WTC11 (cell line): ENCODE results near the gene TEX36. TPM values are rescaled to one million over a fixed set of nuclear protein-coding genes. Genes with fewer than 3 reads are reported as not detected.

Source experiments
- ATAC-seq: fragments of 200-7000 bp; cut with Tn5 transposase; 2 replicates; pipeline ENCODE4 v1.10.0; 2021; ENCODE audit warnings: mild to moderate bottlenecking, moderate library complexity
- CTCF ChIA-PET: fragments of 300-600 bp; sonication (Branson Sonifier 250); formaldehyde crosslinking; loops from one replicate; lab custom pipeline; 2021; ENCODE audit warnings: antibody characterized with exemption; lab: Charles Lee
- POLR2A ChIA-PET: fragments of 350-600 bp; sonication (Branson Sonifier 250); formaldehyde crosslinking; loops from one replicate; lab custom pipeline; 2021; ENCODE audit warnings: antibody characterized with exemption; lab: Charles Lee
- DNase-seq: peaks from one replicate; pipeline ENCODE4 v3.0.0; 2021; ENCODE audit warnings: low spot score
- H3K27ac Mint-ChIP-seq: 2 replicates; pipeline ENCODE4 v1.8.0; 2021; ENCODE audit warnings: mixed read lengths
- H3K27me3 Mint-ChIP-seq: 2 replicates; pipeline ENCODE4 v1.8.0; 2021; ENCODE audit warnings: low read depth, mild to moderate bottlenecking, moderate library complexity, mixed read lengths
- H3K36me3 Mint-ChIP-seq: 2 replicates; pipeline ENCODE4 v1.8.0; 2021; ENCODE audit warnings: mixed read lengths
- H3K4me1 Mint-ChIP-seq: 2 replicates; pipeline ENCODE4 v1.8.0; 2022; ENCODE audit warnings: mixed read lengths
- H3K4me3 Mint-ChIP-seq: 2 replicates; pipeline ENCODE4 v1.8.0; 2021; ENCODE audit warnings: mild to moderate bottlenecking, moderate library complexity, mixed read lengths
- H3K9me3 Mint-ChIP-seq: 2 replicates; pipeline ENCODE4 v1.8.0; 2021; ENCODE audit warnings: mixed read lengths
- ATF1 ChIP-seq: sonication (generic); formaldehyde crosslinking; IDR thresholded peaks from 2 replicates; pipeline ENCODE4 v1.8.1; 2023; ENCODE audit warnings: mild to moderate bottlenecking, moderate library complexity, missing genetic modification reagents
- CREB1 ChIP-seq: sonication (generic); formaldehyde crosslinking; IDR thresholded peaks from 2 replicates; pipeline ENCODE4 v1.8.0; 2023; ENCODE audit warnings: mild to moderate bottlenecking, missing genetic modification reagents
- ESRRA ChIP-seq: sonication (generic); formaldehyde crosslinking; IDR thresholded peaks from 2 replicates; pipeline ENCODE4 v1.8.1; 2022; ENCODE audit warnings: mild to moderate bottlenecking, missing genetic modification reagents, borderline replicate concordance
- GABPB1 ChIP-seq: sonication (generic); formaldehyde crosslinking; IDR thresholded peaks from 2 replicates; pipeline ENCODE4 v1.8.1; 2023; ENCODE audit warnings: mild to moderate bottlenecking, missing genetic modification reagents
- HMGA2 ChIP-seq: fragments of 250-450 bp; sonication (Bioruptor Pico); IDR thresholded peaks from 2 replicates; pipeline ENCODE4 v1.4.0; 2021; ENCODE audit warnings: mild to moderate bottlenecking, moderate library complexity
- JAZF1 ChIP-seq: fragments of 250-450 bp; sonication (Bioruptor Pico); IDR thresholded peaks from 2 replicates; pipeline ENCODE4 v1.9.0; 2021; ENCODE audit warnings: moderate library complexity, mild to moderate bottlenecking, inconsistent platforms
- JUN ChIP-seq: sonication (generic); formaldehyde crosslinking; IDR thresholded peaks from 2 replicates; pipeline ENCODE4 v1.8.0; 2023; ENCODE audit warnings: mild to moderate bottlenecking, missing genetic modification reagents
- KAT7 ChIP-seq: sonication (generic); formaldehyde crosslinking; IDR thresholded peaks from 2 replicates; pipeline ENCODE4 v1.8.1; 2023; ENCODE audit warnings: missing genetic modification reagents, mild to moderate bottlenecking, borderline replicate concordance
- PRRX2 ChIP-seq: fragments of 250-450 bp; sonication (Bioruptor Pico); IDR thresholded peaks from 2 replicates; pipeline ENCODE4 v1.8.0; 2021; ENCODE audit warnings: mild to moderate bottlenecking
- SMAD4 ChIP-seq: sonication (generic); formaldehyde crosslinking; IDR thresholded peaks from 2 replicates; pipeline ENCODE4 v1.8.0; 2022; ENCODE audit warnings: mild to moderate bottlenecking, missing genetic modification reagents
- SP1 ChIP-seq: sonication (generic); formaldehyde crosslinking; conservative IDR thresholded peaks from 2 replicates; pipeline ENCODE4 v1.8.1; 2022; ENCODE audit warnings: missing genetic modification reagents
- TP53 ChIP-seq: sonication (generic); formaldehyde crosslinking; IDR thresholded peaks from 2 replicates; pipeline ENCODE4 v1.8.1; 2023; ENCODE audit warnings: mild to moderate bottlenecking, missing genetic modification reagents
- ZNF138 ChIP-seq: sonication (generic); formaldehyde crosslinking; conservative IDR thresholded peaks from 2 replicates; pipeline ENCODE4 v1.8.1; 2022; ENCODE audit warnings: mild to moderate bottlenecking, moderate library complexity, missing genetic modification reagents
- ZNF219 ChIP-seq: sonication (generic); formaldehyde crosslinking; IDR thresholded peaks from 2 replicates; pipeline ENCODE4 v1.8.0; 2023; ENCODE audit warnings: missing genetic modification reagents, mild to moderate bottlenecking, borderline replicate concordance
- ZNF396 ChIP-seq: fragments of 250-450 bp; sonication (Bioruptor Pico); IDR thresholded peaks from 2 replicates; pipeline ENCODE4 v1.8.0; 2021; ENCODE audit warnings: mild to moderate bottlenecking, moderate library complexity, borderline replicate concordance
- total RNA-seq: library from RNA; stranded (reverse); gene quantifications from 3 replicates; pipeline ENCODE4 v1.2.3, GENCODE V29; 2021
- TF ChIP-seq, protein P1 (sequence below): sonication (generic); formaldehyde crosslinking; IDR thresholded peaks from 2 replicates; pipeline ENCODE4 v1.8.1; 2022; ENCODE audit warnings: low read depth, mild to moderate bottlenecking, moderate library complexity, missing genetic modification reagents, borderline replicate concordance
- TF ChIP-seq, protein P2 (sequence below): fragments of 250-450 bp; sonication (Bioruptor Pico); conservative IDR thresholded peaks from 2 replicates; pipeline ENCODE4 v1.9.0; 2021; ENCODE audit warnings: mild to moderate bottlenecking
- TF ChIP-seq, protein P3 (sequence below): fragments of 250-450 bp; sonication (Bioruptor Pico); IDR thresholded peaks from 2 replicates; pipeline ENCODE4 v1.9.0; 2021; ENCODE audit warnings: mild to moderate bottlenecking, borderline replicate concordance
- TF ChIP-seq, protein P4 (sequence below): sonication (generic); formaldehyde crosslinking; IDR thresholded peaks from 2 replicates; pipeline ENCODE4 v1.8.1; 2023; ENCODE audit warnings: mild to moderate bottlenecking, missing genetic modification reagents, moderate library complexity
- TF ChIP-seq, protein P5 (sequence below): sonication (generic); formaldehyde crosslinking; IDR thresholded peaks from 2 replicates; pipeline ENCODE4 v1.8.0; 2022; ENCODE audit warnings: mild to moderate bottlenecking, missing genetic modification reagents
- TF ChIP-seq, protein P6 (sequence below): sonication (generic); formaldehyde crosslinking; IDR thresholded peaks from 2 replicates; pipeline ENCODE4 v1.8.0; 2023; ENCODE audit warnings: missing genetic modification reagents, mild to moderate bottlenecking, borderline replicate concordance

TEX36 gene
- total RNA-seq, 1 experiment from 2014 or later, result not detected

DNA sequence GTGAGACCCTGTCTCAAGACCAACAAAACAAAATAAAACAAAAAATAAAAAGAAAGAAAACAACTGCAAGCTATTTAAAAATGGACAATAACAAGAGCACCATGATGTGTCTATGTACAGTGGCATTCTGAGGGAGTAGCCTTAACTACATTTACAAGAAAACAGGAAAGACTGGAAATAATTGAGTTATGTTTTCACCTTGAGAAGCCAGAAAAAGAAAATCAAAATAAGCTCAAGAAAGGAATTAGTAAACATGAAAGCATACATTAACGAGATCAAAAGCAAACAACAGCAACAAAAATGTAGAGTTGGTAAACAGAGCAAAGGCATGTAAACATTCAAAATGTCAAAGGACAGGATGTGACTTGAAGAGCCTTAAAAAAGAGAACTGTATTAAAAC lies 36.7 kb downstream of the TEX36 start:
- TF ChIP-seq ESRRA (CRISPR knock-in tag), result no peak
- TF ChIP-seq SMAD4 (CRISPR knock-in tag), result no peak
- no peak for TF ChIP-seq KAT7
- TF ChIP-seq PRRX2 (CRISPR knock-in tag), result no peak
- TF ChIP-seq, protein P1, sequence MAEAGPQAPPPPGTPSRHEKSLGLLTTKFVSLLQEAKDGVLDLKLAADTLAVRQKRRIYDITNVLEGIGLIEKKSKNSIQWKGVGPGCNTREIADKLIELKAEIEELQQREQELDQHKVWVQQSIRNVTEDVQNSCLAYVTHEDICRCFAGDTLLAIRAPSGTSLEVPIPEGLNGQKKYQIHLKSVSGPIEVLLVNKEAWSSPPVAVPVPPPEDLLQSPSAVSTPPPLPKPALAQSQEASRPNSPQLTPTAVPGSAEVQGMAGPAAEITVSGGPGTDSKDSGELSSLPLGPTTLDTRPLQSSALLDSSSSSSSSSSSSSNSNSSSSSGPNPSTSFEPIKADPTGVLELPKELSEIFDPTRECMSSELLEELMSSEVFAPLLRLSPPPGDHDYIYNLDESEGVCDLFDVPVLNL, result no peak
- TF ChIP-seq JUN (CRISPR knock-in tag), result no peak
- no peak for TF ChIP-seq SP1 (CRISPR knock-in tag)
- TF ChIP-seq, protein P2, sequence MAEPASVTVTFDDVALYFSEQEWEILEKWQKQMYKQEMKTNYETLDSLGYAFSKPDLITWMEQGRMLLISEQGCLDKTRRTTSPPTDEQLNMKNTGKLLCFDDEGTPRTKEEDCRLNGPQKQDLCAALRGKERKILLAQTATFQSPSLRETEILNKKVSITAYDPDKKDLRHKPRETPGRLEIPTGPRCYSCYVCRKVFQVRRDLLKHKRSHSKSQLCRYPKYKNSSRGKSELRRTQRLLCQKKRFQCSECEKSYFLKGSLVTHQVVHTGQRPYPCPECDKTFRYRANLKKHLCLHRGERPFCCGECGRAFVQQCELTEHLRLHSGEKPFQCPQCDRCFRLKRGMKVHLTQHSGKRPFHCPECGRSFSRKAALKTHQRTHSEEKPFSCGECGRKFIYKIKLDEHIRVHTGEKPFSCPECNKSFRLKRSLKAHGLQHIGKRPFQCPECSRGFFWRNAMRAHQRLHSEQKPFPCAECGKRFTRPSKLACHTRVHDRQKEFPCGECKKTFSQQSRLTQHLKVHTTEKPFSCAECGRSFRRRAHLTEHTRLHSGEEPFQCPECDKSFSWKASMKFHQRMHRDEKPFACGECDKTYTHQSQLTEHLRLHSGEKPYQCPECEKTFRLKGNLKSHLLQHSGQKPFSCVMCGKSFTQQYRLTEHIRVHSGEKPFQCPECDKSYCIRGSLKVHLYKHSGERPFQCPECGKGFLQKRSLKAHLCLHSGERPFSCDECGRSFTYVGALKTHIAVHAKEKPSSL, result no peak
- TF ChIP-seq, protein P3, sequence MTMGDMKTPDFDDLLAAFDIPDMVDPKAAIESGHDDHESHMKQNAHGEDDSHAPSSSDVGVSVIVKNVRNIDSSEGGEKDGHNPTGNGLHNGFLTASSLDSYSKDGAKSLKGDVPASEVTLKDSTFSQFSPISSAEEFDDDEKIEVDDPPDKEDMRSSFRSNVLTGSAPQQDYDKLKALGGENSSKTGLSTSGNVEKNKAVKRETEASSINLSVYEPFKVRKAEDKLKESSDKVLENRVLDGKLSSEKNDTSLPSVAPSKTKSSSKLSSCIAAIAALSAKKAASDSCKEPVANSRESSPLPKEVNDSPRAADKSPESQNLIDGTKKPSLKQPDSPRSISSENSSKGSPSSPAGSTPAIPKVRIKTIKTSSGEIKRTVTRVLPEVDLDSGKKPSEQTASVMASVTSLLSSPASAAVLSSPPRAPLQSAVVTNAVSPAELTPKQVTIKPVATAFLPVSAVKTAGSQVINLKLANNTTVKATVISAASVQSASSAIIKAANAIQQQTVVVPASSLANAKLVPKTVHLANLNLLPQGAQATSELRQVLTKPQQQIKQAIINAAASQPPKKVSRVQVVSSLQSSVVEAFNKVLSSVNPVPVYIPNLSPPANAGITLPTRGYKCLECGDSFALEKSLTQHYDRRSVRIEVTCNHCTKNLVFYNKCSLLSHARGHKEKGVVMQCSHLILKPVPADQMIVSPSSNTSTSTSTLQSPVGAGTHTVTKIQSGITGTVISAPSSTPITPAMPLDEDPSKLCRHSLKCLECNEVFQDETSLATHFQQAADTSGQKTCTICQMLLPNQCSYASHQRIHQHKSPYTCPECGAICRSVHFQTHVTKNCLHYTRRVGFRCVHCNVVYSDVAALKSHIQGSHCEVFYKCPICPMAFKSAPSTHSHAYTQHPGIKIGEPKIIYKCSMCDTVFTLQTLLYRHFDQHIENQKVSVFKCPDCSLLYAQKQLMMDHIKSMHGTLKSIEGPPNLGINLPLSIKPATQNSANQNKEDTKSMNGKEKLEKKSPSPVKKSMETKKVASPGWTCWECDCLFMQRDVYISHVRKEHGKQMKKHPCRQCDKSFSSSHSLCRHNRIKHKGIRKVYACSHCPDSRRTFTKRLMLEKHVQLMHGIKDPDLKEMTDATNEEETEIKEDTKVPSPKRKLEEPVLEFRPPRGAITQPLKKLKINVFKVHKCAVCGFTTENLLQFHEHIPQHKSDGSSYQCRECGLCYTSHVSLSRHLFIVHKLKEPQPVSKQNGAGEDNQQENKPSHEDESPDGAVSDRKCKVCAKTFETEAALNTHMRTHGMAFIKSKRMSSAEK (CRISPR knock-in tag), result no peak
- TF ChIP-seq CREB1 (CRISPR knock-in tag), result no peak
- no peak for TF ChIP-seq TP53 (CRISPR knock-in tag)
- TF ChIP-seq ATF1 (CRISPR knock-in tag), result no peak
- POLR2A ChIA-PET, result no interaction called here
- H3K4me1 Mint-ChIP-seq, result no peaks in the 10 kb centered on the region
- H3K27ac Mint-ChIP-seq, result no peak overlapping the region
- no peak for ATAC-seq
- peaks cover 26% of the 10 kb centered on the region for H3K36me3 Mint-ChIP-seq
- peaks cover 17% of the 10 kb centered on the region for H3K27me3 Mint-ChIP-seq
- no peak overlapping the region for H3K4me3 Mint-ChIP-seq
- peaks cover 50% of the 10 kb centered on the region for H3K9me3 Mint-ChIP-seq
- DNase-seq, result no peak
- CTCF ChIA-PET, result no interaction called here

DNA sequence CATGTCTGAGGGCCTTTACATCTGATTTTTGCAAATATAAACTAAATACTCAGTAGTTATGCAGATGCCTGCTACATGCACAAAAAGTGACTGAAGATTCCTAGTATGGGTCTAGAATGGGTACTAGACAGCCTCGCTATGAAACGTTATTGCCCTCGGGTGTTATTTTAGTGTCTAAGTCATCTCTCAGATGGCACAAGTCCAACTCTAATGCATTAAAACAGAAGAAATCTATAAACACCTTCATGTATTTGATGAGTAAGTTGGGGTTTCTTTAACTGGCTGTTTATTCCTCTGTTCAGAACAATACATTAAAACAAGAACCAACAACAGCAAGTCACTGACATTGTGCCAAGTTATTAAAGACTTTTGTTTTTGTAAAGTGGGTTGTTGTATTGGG lies 41.6 kb downstream of the TEX36 start:
- ChIA-PET POLR2A (interaction anchor here (0.6 kb wide), 1 partner anchor 500 kb away, joined by 4 read pairs; no protein-coding TSS in a partner anchor), CTCF (interaction anchor here (0.6 to 0.7 kb wide), 2 partner anchors 256 to 428 kb away, joined by 3 read pairs; no protein-coding TSS in a partner anchor)
- Mint-ChIP-seq H3K4me3 (no peak overlapping the region), H3K27ac (no peak overlapping the region), H3K9me3 (peaks cover 15% of the 10 kb centered on the region), H3K27me3 (no peaks in the 10 kb centered on the region), H3K36me3 (peaks cover 2% of the 10 kb centered on the region), H3K4me1 (peaks cover 14% of the 10 kb centered on the region)
- TF ChIP-seq HMGA2 (no peak), ZNF219 (CRISPR knock-in tag) (no peak), SMAD4 (CRISPR knock-in tag) (no peak), JAZF1 (CRISPR knock-in tag) (no peak), ZNF396 (CRISPR knock-in tag) (no peak), ZNF138 (CRISPR knock-in tag) (no peak), GABPB1 (CRISPR knock-in tag) (no peak)
- TF ChIP-seq, protein P4, sequence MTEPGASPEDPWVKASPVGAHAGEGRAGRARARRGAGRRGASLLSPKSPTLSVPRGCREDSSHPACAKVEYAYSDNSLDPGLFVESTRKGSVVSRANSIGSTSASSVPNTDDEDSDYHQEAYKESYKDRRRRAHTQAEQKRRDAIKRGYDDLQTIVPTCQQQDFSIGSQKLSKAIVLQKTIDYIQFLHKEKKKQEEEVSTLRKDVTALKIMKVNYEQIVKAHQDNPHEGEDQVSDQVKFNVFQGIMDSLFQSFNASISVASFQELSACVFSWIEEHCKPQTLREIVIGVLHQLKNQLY (CRISPR knock-in tag), result no peak
- TF ChIP-seq, protein P5, sequence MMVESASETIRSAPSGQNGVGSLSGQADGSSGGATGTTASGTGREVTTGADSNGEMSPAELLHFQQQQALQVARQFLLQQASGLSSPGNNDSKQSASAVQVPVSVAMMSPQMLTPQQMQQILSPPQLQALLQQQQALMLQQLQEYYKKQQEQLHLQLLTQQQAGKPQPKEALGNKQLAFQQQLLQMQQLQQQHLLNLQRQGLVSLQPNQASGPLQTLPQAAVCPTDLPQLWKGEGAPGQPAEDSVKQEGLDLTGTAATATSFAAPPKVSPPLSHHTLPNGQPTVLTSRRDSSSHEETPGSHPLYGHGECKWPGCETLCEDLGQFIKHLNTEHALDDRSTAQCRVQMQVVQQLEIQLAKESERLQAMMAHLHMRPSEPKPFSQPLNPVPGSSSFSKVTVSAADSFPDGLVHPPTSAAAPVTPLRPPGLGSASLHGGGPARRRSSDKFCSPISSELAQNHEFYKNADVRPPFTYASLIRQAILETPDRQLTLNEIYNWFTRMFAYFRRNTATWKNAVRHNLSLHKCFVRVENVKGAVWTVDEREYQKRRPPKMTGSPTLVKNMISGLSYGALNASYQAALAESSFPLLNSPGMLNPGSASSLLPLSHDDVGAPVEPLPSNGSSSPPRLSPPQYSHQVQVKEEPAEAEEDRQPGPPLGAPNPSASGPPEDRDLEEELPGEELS, result no peak
- TF ChIP-seq, protein P6, sequence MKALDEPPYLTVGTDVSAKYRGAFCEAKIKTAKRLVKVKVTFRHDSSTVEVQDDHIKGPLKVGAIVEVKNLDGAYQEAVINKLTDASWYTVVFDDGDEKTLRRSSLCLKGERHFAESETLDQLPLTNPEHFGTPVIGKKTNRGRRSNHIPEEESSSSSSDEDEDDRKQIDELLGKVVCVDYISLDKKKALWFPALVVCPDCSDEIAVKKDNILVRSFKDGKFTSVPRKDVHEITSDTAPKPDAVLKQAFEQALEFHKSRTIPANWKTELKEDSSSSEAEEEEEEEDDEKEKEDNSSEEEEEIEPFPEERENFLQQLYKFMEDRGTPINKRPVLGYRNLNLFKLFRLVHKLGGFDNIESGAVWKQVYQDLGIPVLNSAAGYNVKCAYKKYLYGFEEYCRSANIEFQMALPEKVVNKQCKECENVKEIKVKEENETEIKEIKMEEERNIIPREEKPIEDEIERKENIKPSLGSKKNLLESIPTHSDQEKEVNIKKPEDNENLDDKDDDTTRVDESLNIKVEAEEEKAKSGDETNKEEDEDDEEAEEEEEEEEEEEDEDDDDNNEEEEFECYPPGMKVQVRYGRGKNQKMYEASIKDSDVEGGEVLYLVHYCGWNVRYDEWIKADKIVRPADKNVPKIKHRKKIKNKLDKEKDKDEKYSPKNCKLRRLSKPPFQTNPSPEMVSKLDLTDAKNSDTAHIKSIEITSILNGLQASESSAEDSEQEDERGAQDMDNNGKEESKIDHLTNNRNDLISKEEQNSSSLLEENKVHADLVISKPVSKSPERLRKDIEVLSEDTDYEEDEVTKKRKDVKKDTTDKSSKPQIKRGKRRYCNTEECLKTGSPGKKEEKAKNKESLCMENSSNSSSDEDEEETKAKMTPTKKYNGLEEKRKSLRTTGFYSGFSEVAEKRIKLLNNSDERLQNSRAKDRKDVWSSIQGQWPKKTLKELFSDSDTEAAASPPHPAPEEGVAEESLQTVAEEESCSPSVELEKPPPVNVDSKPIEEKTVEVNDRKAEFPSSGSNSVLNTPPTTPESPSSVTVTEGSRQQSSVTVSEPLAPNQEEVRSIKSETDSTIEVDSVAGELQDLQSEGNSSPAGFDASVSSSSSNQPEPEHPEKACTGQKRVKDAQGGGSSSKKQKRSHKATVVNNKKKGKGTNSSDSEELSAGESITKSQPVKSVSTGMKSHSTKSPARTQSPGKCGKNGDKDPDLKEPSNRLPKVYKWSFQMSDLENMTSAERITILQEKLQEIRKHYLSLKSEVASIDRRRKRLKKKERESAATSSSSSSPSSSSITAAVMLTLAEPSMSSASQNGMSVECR (CRISPR knock-in tag), result no peak
- ATAC-seq (no peak), DNase-seq (no peak)
